Myocyte (in vitro differentiated cells): ENCODE data around the gene GLRX5. TPM values are rescaled to one million over a fixed set of nuclear protein-coding genes. Genes with fewer than 3 reads are reported as not detected.
A peak's percentile ranks its signal among the peaks of the same experiment; 100 is the strongest.
"Not testable (repeated sequence)": the region's sequence is repeated elsewhere in the genome, so short reads cannot be mapped to it uniquely, and the experiment has no call there.

Experiments
- DNase-seq: peaks from one replicate; pipeline ENCODE4 v3.0.0-alpha.2; 2012; ENCODE audit warnings: low read depth
- total RNA-seq: library from RNA; depleted of rRNA; stranded (reverse); fragments of >200 nt; gene quantifications from 2 replicates; pipeline ENCODE4 v1.2.3, GENCODE V29; 2014

The GLRX5 gene
- total RNA-seq, 1 donor from 2014 or later: 69.5 TPM

DNA sequence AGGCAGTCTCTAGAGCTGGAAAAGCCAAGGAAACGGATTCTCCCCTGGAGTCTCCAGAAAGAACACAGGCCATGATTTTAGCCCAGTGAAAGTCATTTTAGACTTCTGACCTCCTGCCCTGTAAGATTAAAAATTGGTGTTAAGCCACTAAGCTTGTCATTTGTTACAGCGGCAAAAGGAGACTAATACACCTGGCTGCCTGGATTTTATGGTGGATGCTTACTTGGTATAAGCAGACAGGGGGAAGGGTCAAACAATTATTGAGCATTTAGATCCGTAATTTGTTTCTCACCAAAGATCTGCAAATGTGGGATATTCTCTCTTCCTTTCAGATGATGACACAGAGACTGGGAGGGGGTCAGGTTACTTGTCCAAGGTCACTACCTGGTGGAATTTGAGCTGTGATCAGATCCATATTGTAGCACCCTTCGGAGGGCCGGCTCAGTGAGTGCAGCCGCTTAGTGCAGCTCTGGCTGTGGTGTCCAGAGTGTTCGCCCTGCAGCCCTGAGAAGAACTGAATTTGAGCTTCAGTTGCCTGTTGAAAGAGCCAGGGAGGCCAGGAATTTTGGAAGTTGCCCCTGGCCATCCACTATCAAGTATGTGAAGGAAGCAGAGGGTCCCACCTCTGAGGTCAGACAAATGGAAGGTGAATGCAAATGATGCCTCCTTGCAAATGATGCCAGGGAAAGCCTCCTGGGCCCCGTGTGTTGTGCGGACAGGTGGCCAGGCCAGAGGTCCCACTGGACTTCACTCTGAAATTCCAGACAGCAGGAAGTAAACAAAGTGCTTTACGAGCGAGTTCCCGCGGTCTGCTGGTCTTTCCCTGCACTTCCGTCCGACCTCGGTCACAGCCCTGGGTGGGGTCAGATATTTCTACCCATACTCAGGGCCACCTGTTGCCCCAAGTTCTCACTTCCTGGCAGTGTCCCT is 15.1 kb downstream of the GLRX5 start:
- peak; percentile 28 for DNase-seq

DNA sequence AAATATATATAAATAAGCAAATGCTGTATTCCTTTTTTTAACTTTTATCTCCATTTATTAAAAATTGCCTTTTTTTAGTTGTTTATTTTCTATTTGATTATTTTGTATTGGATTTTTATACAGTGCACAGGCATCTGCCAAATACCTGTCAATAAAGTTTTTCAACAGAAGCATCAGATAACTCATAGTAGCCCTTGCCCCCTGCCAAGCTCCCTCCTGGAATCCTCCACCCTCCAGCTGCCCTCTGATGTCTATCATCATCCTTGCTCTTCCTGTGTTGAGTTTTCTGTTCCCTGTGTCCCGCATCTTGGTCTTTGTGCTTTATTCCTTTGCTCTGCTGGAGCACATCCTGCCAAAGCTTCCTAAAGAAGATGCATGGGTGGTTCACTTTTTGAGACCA is 16.6 kb downstream of the GLRX5 start:
- no peak for DNase-seq

- no peak for DNase-seq
These were observed 18.3 kb downstream of the GLRX5 start for GRCh38 chr14:95553141-95553540.

GRCh38 chr14:95555053-95555452 is 20.2 kb downstream of the GLRX5 start:
- no peak for DNase-seq

GRCh38 chr14:95557291-95557690 is 22.4 kb downstream of the GLRX5 start:
- DNase-seq: no peak

- DNase-seq: no peak
These were observed 23.0 kb downstream of the GLRX5 start for GRCh38 chr14:95557832-95558231.

GRCh38 chr14:95559203-95559602 is 24.4 kb downstream of the GLRX5 start:
- DNase-seq: no peak

DNA sequence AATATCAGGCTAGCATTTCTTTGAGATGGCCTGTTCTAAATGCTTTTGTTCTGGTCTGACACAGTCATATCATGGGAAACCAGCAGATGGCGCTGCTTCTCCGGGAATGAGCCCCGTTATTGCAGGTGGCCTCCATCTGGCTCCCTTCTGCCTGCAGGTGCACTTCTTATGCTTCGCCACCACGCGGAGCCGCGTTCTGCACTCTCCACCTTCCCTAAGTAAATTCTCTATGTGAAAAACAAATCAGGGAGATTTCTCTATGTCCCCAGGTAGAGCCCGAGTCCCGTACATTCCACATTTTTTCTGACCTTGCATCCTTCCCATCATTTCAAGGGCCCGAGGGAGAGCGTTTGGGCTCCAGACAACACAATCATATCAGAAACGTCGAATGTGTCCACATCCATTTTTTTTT is 26.2 kb downstream of the GLRX5 start:
- DNase-seq: peak; percentile 78

- peak; percentile 56 for DNase-seq
These were observed 28.2 kb downstream of the GLRX5 start for GRCh38 chr14:95562892-95563685.

- peak; percentile 88 for DNase-seq
These were observed 29.2 kb downstream of the GLRX5 start for GRCh38 chr14:95564060-95564459.

DNA sequence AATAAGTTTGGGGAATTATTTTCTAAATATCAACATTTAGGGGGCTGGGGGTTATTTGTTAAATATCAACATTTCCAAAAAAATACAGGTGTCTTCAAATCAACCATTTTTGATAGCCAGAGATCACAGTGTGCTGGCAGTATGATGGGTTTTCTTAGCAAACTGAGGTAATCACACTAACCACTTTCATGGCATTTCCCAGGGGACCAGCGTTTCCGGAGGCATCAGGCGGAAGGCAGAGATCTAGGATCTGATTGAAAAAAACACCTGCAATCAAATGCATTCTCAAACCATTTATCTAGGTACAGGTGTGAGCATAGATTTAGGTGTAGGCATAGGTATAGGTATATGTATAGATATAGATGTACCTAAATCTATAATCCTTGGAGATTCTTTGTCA is 34.6 kb downstream of the GLRX5 start:
- no peak for DNase-seq

GRCh38 chr14:95573313-95573712 is 38.5 kb downstream of the GLRX5 start:
- DNase-seq: no peak

GRCh38 chr14:95575840-95576473 is 41.1 kb downstream of the GLRX5 start:
- no peak for DNase-seq

- no peak for DNase-seq
These were observed 42.4 kb downstream of the GLRX5 start for GRCh38 chr14:95577067-95577800.

GRCh38 chr14:95577870-95578269 is 43.0 kb downstream of the GLRX5 start:
- no peak for DNase-seq

DNA sequence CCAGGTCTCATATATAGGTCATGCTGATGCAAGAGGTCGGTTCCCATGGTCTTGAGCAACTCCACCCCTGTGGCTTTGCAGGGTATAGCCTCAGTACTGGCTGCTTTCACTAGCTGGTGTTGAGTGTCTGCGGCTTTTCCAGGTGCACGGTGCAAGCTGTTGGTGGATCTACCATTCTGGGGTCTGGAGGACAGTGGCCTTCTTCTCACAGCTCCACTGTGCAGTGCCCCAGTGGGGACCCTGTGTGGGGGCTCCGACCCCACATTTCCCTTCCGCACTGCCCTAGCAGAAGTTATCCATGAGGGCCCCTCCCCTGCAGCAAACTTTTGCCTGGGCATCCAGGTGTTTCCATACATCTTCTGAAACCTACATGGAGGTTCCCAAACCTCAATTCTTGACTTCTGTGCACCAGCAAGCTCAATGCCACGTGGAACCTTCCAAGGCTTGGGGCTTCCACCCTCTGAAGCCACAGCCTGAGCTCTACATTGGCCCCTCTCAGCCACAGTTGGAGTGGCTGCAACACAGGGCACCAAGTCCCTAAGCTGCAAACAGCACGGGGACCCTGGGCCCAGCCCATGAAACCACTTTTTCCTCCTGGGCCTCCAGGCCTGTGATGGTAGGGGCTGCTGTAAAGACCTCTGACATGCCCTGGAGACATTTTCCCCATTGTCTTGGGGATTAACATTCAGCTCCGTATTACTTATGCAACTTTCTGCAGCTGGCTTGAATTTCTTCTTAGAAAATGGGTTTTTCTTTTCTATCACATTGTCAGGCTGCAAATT is 49.2 kb downstream of the GLRX5 start:
- not testable (repeated sequence) for DNase-seq

GRCh38 chr14:95585953-95586620 is 51.2 kb downstream of the GLRX5 start:
- no peak for DNase-seq

GRCh38 chr14:95591182-95591581 is 56.3 kb downstream of the GLRX5 start:
- not testable (repeated sequence) for DNase-seq
